Astrocyte (in vitro differentiated cells and primary cell): Measurements from ENCODE around the gene MACROH2A1.

Experiments used
- CTCF ChIP-seq: IDR thresholded peaks from 2 replicates; pipeline ENCODE4 v1.5.1; 2011; ENCODE audit warnings: low read depth, mild to moderate bottlenecking, inconsistent platforms, low read length, moderate library complexity; ENCODE audit not compliant: insufficient read depth
- EZH2 ChIP-seq: IDR thresholded peaks from 2 replicates; pipeline ENCODE4 v1.6.1; 2012; ENCODE audit warnings: mild to moderate bottlenecking, low read length, inconsistent platforms; ENCODE audit not compliant: insufficient read depth

DNA sequence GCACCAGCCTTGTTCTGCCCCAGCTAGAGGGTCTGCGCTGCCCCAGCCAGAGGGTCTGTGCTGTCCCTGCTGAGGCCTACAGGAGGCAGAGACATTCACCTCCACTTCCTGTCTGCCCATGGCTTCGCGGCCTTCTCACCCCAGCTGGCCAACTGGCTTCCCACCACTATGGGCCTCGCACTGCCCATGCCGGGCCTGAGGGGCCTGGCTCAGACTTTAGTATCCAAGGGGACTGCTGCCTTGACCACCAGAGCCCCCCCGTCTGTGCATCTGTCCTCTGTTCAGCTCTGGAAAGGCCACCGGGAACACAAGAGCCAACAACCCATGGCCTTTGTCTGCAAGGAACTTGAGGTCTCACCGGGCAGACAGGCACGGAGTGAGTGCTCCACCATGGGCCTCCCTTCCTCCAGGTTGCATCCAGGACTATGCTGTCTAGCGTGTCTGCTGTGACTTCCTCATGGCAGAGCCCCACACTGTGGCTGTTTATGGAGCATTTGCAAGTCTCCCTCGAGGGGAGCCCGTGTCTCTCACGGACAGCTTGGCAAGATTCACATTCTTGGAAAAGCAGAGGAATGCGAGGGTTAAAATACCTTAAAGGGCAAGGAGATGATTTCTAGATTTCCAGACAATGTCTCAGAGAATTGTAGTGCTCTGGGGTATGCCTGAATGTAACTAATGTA lies 46.4 kb upstream of the MACROH2A1 start:
- TF ChIP-seq CTCF (no peak), EZH2 (no peak)
